ENCODE results near the gene ZFP57. TPM values are rescaled to one million over a fixed set of nuclear protein-coding genes. Genes with fewer than 3 reads are reported as not detected.

The ZFP57 gene
- not detected in 5 replicates for total RNA-seq (2022; extraction: Qiagen RNA extraction)

GRCh38 chr6:29680904-29681303 lies at the start of gene ZFP57:
TSS of gene ZFP57 (minus strand) at chr6:29681152. CDS start at chr6:29677003, 4,149 bp downstream.

GRCh38 chr6:29723262-29723665 lies 42.3 kb upstream of the ZFP57 start, which contains the start of gene HLA-F:
TSS of gene HLA-F (plus strand) at chr6:29723434. CDS start at chr6:29723464, 30 bp downstream.

GRCh38 chr6:29656798-29657197 lies 24.2 kb downstream of the ZFP57 start, which contains the start of gene MOG:
TSS of gene MOG (plus strand) at chr6:29657092. CDS start at chr6:29657210, 118 bp downstream.

GRCh38 chr6:29632789-29633533 lies 48.0 kb downstream of the ZFP57 start, which contains the start of gene GABBR1:
TSS of gene GABBR1 (minus strand) at chr6:29633183. CDS start at chr6:29632385, 798 bp downstream.

Other genes starting within 250 kb of the ZFP57 start
- not detected in 5 replicates for gene OR10C1, start 241.8 kb downstream of the ZFP57 start, total RNA-seq (2022; extraction: Qiagen RNA extraction)
- not detected in 5 replicates for gene OR11A1, start 224.1 kb downstream of the ZFP57 start, total RNA-seq (2022; extraction: Qiagen RNA extraction)
- not detected in 5 replicates for gene OR2H1, start 224.0 kb downstream of the ZFP57 start, total RNA-seq (2022; extraction: Qiagen RNA extraction)
- gene MAS1L, start 193.2 kb downstream of the ZFP57 start, total RNA-seq (2022; extraction: Qiagen RNA extraction): not detected in 5 replicates
- 0.33 to 1.0 TPM (median 0.87 TPM) in 5 replicates for gene UBD, start 121.4 kb downstream of the ZFP57 start, total RNA-seq (2022; extraction: Qiagen RNA extraction)
- not detected in 5 replicates for gene OR2H2, start 96.0 kb downstream of the ZFP57 start, total RNA-seq (2022; extraction: Qiagen RNA extraction)
- 4.3 to 6.1 TPM (median 5.8 TPM) in 5 replicates for gene GABBR1, start 48.0 kb downstream of the ZFP57 start, total RNA-seq (2022; extraction: Qiagen RNA extraction)
- not detected in 5 replicates for gene MOG, start 24.1 kb downstream of the ZFP57 start, total RNA-seq (2022; extraction: Qiagen RNA extraction)
- gene HLA-F, start 42.3 kb upstream of the ZFP57 start, total RNA-seq (2022; extraction: Qiagen RNA extraction): 3.5 to 6.1 TPM (median 4.9 TPM) in 5 replicates
- not detected in 5 replicates for gene HLA-G, start 146.7 kb upstream of the ZFP57 start, total RNA-seq (2022; extraction: Qiagen RNA extraction)

All from A549 treated with Mapracorat at 1 μM for 4 hours (cell line).